ENCODE data around the gene VSTM5.

DNA sequence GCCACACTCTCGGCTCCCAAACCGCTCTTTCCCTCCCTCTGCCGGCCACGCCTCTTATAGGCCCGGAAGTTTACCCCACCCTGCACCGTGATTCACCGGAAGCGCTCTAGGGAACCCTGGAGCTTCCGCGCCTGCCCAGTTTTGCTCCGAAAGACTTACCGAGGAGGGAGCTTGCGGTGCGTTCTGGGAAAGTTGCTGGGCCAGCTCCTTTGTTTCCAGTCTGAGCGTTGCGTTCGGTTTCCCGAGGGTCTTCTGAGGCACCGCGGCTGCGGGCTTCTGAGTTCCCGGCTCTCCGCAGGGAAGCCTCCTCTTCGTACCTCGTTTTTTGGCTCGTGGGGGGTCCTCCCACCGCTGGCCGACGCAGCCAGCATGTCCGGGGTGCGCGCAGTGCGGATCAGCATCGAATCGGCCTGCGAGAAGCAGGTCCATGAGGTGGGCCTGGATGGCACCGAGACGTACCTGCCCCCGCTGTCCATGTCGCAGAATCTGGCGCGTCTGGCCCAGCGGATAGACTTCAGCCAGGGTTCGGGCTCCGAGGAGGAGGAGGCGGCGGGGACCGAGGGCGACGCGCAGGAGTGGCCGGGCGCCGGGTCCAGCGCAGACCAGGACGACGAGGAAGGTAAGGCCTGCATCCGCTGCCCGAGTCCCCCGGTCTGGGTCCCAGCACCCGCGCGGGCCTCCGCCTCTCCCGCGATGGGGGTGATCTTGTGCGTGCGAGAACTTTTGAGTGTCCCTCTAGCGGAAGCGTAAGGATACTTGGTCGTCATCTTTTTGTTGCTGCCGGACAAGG lies 66.1 kb downstream of the VSTM5 start, which contains the start of gene MED17:
- TF ChIP-seq, protein P1, sequence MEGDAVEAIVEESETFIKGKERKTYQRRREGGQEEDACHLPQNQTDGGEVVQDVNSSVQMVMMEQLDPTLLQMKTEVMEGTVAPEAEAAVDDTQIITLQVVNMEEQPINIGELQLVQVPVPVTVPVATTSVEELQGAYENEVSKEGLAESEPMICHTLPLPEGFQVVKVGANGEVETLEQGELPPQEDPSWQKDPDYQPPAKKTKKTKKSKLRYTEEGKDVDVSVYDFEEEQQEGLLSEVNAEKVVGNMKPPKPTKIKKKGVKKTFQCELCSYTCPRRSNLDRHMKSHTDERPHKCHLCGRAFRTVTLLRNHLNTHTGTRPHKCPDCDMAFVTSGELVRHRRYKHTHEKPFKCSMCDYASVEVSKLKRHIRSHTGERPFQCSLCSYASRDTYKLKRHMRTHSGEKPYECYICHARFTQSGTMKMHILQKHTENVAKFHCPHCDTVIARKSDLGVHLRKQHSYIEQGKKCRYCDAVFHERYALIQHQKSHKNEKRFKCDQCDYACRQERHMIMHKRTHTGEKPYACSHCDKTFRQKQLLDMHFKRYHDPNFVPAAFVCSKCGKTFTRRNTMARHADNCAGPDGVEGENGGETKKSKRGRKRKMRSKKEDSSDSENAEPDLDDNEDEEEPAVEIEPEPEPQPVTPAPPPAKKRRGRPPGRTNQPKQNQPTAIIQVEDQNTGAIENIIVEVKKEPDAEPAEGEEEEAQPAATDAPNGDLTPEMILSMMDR (IDR thresholded peaks at IDR 0.05; ENCODE audit: extremely low read depth in 1 of 2, insufficient read depth in 1 of 2, low read depth in 1 of 2, low read length in 2 of 2): peak; percentile 16 to 32
- TF ChIP-seq, protein P2, sequence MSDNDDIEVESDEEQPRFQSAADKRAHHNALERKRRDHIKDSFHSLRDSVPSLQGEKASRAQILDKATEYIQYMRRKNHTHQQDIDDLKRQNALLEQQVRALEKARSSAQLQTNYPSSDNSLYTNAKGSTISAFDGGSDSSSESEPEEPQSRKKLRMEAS (IDR thresholded peaks at IDR 0.05; ENCODE audit: insufficient read depth, insufficient read length): no peak
- peak; percentile 96 for TF ChIP-seq POLR2AphosphoS5 (IDR thresholded peaks at IDR 0.05; ENCODE audit: insufficient read depth, low read depth, low read length)
- peak; percentile 94 for TF ChIP-seq POLR2A (IDR thresholded peaks at IDR 0.05; ENCODE audit: low read depth, low read length)
- no peak for TF ChIP-seq MYC (IDR thresholded peaks at IDR 0.05; ENCODE audit: low read depth, low read length)
- no peak for TF ChIP-seq EZH2 (IDR thresholded peaks at IDR 0.05; ENCODE audit: borderline replicate concordance, low read depth, low read length, severe bottlenecking)
- no peak for TF ChIP-seq JUN (IDR thresholded peaks at IDR 0.05; ENCODE audit: borderline replicate concordance, insufficient read depth, insufficient read length, low read depth)
- no peak for TF ChIP-seq GATA2 (IDR thresholded peaks at IDR 0.05; ENCODE audit: insufficient read depth, insufficient read length, low read depth, low read length)
- TF ChIP-seq FOS (IDR thresholded peaks at IDR 0.05; ENCODE audit: borderline replicate concordance, insufficient read depth, low read length): peak; percentile 76

Data from endothelial cell of umbilical vein (primary cell).